DMS 273 (cell line): ENCODE measurements around the gene AFF2.
"Not testable (repeated sequence)": the region's sequence is repeated elsewhere in the genome, so short reads cannot be mapped to it uniquely, and the experiment has no call there.

ENCODE experiments used
- DNase-seq: peaks from one replicate; lab custom pipeline; 2025; ENCODE audit not compliant: unreplicated experiment; lab: John Stamatoyannopoulos, UW

The AFF2 gene

DNA sequence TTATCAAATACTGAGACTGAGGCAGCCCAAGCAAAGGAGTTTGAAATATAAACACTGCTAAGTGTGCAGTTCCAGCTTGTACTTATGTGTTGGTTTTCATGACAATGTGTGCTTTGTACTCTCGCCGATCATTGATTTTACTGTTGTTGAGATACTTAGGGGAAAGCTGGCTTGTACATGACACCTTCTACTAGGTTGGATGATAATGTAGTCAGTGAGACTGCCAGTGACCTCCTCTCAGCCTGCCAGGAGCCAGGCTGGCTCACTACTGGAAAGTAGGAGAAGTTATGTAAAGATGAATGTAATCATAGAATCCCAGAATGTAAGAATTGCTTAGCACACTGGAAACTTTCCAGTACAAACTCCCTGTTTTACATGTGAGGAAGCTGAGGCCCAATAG, 132.0 kb downstream of the AFF2 start:
- no peak for DNase-seq

DNA sequence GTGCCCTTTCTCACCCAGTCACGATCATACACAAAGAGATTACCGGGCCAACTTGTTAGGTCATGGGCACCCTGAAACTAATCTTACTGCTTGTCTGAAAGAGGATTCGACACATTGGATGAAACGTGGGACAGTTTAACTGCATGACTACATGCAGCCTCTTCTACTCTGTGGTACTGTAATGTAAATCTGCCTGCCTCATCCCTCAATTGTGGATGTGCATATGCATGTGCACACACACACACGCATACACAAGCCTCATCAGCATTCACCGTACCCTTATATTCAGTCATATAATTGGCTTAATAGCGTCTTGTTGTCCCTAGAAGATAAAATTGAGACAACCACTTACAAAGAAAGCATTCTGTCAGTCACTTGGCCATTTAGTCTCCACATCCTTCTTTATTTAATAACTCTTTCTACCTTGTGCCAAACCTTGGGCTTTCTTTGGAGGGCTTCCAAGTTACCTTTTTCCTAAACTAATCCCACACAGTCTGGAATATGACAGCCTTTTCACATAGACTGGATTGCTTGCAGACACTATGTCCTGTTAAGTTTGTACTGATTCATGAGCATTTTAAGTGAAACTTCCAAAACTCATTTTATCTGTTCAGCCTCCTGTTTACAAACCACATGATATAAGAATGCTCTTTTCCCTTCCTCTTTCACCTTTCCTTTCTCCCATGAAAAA, 132.9 kb downstream of the AFF2 start:
- no peak for DNase-seq

DNA sequence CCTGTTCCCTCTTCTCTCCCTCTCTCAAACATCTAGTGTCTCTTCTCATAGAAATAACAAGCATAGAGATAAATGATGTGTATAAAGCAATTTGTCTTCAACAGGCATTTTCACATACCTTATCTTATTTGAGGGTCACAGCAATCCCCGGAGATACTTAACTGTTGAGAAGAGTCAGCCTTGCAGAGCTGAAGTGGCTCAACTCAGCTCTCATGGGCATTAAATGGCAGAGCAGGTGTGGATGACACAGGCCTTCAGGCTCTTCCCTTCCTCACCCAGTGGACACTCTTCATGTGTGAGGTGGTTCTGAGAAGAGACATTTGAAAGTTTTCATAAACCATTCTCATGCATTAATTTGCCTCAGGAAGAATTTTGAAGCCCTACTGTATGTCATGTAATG, 134.2 kb downstream of the AFF2 start:
- no peak for DNase-seq

GRCh38 chrX:148643460-148643859, 143.0 kb downstream of the AFF2 start:
- no peak for DNase-seq

DNA sequence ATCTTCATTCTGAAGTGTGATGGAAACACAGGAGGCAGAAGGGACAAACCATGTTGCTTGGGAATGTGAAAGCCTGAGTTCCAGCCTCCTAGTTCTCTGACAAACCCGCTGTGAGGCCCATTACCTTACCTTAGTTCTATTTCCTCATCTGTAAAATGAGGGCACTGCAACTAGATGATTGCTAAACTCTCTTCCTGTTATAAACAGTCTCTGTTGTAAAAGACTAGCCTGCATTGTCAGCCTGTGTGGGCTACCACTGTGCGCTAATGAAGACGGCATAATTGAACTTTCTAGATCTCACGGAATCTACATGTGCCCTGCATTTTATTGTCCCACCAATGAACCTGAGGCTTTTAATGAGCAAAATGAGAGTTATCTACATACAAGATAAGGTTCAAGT, 147.2 kb downstream of the AFF2 start:
- DNase-seq: no peak

DNA sequence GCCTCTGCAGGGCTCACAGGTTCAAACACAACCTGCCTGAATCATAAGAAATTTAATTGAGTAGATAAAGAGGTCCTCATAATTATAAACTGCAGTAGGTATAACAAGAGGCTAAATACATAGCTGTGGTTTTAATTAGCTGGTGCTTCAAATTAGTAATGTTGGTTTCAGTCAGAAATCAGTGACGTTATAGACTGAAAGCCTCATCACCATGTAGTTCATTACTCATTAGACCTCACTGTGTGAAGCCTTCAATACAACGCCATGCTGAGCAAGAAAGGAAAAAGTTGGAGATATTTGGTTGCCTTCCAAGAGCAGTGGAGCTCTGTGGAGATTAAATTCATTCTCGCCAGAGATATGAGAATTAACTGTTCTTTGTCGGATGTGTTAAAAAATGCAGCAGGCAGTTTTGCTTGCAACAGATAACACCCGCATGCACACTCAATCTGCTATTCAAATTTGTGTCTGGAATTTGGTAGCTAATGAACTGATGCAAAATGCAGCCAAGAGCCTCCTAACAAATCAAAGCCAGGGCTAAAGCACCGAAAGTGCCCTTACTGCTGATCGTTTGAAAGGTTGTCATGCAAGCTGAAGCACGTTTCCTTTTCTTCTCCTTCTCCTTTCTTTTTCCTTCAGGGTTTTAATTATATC, 148.9 kb downstream of the AFF2 start:
- no peak for DNase-seq

DNA sequence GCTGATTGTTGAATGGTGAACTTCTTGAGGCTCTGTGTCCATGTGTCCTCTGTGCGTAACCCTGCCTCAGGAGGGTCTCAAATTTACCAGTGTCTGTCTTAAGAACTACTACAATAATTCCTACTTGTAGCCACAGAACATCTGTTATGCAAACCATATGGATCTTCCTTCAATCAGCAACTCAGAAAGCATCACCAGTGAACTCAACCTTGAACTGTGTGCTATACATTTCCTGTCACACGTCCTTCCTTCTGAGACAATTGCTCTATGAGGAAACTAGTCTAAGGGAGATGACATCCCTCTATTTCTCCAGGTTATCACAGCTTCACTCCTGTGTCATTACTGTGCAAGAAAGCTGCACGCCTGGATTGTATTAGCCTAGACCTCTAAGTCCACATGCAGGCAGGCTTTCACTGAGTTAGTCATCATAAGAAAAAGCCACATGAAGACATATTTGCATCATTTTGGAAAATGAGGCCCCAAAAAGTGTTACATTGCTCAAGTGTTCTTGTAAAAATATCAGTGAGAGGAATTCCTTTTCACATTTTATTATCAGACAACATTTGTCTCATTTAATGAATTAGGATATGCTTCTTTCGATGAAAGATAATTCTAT, 157.8 kb downstream of the AFF2 start:
- no peak for DNase-seq

DNA sequence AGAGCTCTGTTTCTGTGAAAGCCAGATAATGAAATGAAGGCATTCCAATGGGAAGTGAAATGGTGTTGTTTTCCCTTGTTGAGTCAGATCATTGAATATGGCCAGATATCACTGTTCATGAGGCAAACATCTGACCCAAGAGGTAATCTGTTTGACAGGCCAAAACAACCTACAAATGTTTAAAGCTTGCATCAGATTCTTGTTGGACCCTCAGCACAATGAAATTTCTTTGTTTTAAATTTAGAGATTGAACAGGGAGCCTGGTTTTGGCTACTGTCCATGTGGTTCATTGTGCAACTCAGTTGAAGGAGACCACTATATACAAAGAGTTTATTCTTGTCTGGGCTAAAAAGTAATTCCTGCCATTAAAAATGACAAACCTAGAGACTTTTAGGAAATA, 159.1 kb downstream of the AFF2 start:
- DNase-seq: no peak

DNA sequence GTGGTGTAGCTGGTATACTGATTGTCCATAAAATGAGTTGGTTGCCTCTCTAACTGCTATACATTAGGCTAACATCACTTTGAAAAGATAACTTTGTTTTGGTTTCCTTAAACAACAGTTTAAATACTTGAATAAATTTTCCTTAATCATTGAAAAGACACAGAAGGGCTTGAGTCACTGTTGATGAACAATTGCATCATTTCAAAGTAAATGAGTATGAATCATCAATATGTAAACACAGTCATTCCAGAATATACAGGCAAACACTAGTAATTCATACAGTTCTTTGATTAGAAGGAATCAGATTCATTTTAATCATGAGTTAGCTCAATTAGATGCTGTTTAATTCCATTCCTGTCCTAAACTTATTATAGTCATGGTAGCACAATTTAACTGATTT, 160.6 kb downstream of the AFF2 start:
- DNase-seq: no peak

- no peak for DNase-seq
These were observed 161.6 kb downstream of the AFF2 start for GRCh38 chrX:148662014-148662413.

DNA sequence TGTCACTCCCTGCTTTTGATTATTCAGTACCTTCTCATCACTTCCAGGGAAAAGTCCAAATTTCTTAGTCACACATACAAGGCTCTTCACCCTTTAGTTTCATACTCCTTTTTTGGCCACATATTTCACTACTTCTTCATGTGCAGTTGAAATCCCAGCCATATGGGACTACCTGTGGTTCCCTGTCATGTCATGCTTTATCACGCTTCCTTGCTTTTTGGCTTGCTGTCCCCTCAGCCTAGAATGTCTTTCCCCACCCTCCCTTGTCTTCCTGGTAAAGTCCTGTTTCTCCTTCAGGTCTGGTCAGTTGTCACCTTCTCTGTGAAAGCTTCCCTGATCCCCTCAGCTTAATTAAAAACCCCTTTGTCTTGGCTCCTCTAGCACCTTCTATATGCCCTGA, 163.8 kb downstream of the AFF2 start:
- no peak for DNase-seq

- DNase-seq: no peak
These were observed 164.6 kb downstream of the AFF2 start for GRCh38 chrX:148664995-148665394.

- DNase-seq: not testable (repeated sequence)
These were observed 168.8 kb downstream of the AFF2 start for GRCh38 chrX:148669175-148669574.

DNA sequence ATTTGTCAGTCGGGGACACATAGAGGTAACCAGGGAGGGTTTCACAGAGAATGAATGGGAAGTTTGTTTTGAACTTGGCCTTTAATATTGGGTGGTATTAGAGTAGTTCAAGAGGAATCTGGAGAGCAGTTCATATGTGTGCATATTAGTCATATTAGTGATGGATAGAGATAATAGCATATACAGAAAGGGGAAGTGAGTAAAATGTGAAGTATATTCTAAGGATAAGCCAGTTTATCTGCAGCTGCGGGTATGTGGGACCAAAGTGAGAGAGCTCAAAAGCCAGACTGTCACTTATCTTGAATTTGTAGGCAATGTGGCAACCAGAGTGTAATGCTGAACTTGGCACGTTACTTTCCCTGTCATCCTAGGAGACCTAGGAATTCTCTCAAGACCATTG, 169.9 kb downstream of the AFF2 start:
- DNase-seq: no peak

DNA sequence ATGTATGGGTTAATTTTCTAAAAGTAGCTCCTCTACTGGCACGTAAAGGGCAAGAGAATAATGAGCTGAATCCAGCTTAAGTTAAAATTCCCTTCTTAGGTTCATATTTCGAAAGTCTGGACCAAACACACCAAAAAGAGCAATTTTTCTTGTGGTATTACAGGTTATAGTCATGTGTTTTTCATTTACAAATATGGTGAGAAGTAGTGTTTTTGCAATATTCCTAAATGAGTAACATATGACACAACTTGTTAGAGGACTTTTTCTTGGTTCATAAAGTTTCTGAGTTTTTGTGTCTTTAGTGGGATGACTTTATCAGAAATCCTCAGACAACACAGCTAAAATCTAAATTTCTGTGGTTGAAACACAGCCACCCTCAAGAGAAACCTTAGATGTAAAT, 172.1 kb downstream of the AFF2 start:
- DNase-seq: no peak

DNA sequence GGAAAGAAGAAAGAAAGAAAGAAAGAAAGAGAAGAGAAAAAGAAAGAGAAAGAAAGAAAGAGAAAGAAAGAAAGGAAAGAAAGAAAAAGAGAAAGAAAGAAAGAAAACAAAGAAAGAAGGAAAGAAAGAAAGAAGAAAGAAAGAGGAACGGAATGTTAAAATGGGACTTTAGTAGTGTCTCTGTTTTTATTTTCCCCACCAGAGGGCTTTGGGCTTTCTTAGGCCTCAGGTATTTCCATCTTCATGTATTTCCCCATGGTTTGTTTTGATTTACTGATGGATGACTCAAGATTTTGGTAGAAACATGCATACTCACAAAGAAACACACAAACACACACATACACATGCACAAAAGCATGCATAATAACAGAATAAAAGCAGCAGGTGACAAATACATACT, 181.2 kb downstream of the AFF2 start:
- DNase-seq: peak; percentile 2

- no peak for DNase-seq
These were observed 181.8 kb downstream of the AFF2 start for GRCh38 chrX:148682206-148682605.

DNA sequence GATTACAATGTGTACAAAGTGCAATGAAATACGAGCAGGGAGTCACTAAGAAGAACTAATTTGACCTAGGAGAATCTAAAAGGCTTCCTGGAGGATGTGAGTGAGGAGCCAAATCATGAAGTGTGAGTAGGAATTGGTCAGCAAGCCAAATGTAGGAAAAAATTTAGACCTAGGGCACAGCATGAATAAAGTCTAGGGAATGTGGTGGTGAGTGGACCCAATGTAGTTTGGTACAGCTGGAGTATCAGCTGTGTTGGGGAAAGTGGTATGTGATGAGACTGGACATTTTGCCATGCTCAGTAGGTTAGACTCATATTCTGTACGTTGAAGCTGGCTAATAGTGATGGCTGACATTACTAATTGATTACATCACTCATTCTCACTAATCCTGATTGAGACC, 191.0 kb downstream of the AFF2 start:
- no peak for DNase-seq

GRCh38 chrX:148695255-148695654, 194.8 kb downstream of the AFF2 start:
- DNase-seq: peak; percentile 7

GRCh38 chrX:148698221-148698620, 197.8 kb downstream of the AFF2 start:
- no peak for DNase-seq

DNA sequence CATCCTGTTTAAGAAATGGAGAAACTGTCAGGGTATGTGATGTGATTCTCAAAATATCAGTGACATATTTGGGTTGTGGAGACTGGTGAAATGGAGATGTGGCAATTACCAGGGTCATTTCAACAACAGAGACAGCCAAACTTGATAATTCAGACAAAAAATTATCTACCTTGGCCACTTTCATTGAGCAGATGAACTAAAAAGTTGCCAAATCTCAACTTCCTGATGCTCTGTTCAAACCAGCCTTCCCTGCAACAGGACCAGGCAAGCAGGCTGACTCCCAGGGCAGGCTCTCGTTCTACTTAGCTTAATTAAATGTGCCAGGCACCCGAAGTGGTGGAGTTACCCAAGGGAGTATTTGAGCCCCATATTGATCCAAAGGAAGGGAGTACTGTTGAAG, 199.6 kb downstream of the AFF2 start:
- no peak for DNase-seq

DNA sequence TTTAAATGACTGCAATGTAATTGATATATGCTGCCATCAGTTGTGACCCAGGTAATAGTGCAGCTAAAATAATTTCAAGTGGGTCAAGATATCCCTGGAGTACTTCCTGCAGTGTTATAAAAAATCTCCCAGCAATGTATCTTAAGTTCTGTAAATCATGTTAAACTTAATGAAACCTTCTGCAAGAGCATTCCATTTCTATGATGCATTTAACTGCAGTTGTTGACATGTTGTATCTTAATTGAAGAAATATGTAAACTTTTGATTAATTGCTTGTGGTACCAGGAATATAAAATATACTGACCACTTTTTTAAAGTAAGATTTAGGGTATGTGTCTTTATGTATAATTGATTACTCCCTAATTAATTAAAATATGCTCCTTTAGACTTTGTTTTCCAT, 213.6 kb downstream of the AFF2 start:
- DNase-seq: no peak

- no peak for DNase-seq
These were observed 214.9 kb downstream of the AFF2 start for GRCh38 chrX:148715361-148715760.
